Iris pigment epithelial cell (primary cell): ENCODE results near the gene SFMBT2.
A peak's percentile ranks its signal among the peaks of the same experiment; 100 is the strongest.

ENCODE experiments used
- DNase-seq: peaks from one replicate; pipeline ENCODE4 v3.0.0-alpha.2; 2011; ENCODE audit warnings: low read depth

Gene SFMBT2

DNA sequence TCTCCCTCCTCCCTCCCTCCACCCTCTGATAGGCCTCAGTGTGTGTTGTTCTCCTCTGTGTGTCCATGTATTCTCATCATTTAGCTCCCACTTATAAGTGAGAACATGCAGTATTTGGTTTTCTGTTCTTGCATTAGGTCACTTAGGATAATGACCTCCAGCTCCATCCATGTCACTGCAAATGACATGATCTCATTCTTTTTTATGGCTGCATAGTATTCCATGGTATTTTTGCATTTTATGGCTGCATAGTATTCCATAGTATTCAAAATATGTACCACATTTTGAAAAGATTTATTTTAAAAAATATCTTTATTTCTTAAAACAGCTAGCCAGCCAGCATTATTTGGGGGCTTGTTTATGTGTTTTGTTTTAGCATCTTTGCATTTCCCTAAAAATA, 275.6 kb downstream of the SFMBT2 start:
- DNase-seq = no peak

DNA sequence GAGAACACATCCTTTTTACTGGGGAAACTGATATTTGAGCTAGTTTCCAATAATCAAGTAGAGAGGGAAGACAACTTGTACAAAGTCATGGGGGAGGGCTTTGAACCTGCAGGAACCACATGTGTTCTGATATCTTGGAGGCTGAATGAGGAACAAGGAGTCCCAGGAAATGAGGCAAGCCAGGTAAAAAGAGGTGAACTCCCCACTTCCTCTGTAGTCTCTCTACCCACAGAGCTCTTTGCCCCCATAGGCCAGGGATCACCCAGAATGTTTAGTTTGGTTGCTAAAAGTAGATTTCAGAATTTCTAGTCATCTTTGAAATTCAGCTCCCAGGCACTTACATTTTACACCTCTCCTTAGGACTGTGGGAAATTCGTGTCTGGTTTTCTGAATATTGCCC, 276.4 kb downstream of the SFMBT2 start:
- no peak for DNase-seq

GRCh38 chr10:7133958-7134357, 276.9 kb downstream of the SFMBT2 start:
- no peak for DNase-seq

- DNase-seq = no peak
These were observed 277.6 kb downstream of the SFMBT2 start for GRCh38 chr10:7133278-7133677.

DNA sequence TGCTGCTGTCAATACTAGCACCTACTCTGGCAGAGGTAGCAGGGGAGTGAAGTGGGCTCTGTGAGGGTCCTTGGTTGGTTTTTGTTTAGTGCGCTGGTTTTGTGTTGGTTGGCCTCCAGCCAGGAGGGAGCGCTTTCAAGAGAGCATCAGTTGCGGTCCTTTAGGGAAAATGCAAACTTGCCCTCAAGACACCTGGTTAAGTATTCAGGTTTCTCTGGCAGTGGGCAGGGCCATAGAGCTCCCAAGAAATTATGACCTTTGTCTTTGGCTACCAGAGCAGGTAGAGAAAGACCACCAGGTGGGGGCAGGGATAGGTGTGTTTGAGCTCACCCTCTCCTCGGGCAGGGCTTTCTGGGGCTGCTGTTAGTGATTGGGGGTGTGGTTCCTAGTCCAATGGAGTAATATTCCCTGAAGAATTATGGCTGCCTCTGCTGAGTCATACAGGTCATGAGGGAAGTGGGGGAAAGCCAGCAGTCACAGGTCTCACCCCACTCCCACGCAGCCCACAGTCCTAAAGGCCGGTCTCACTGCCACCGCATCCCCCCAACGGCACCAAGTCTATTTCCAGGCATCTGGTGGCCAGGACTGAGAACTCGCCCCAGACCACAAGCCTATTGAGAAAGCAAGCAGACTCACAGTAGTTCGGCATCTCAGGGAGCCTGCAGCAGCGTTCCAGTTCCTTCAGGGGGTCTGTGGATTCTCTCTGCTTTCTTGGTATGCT, 280.5 kb downstream of the SFMBT2 start:
- no peak for DNase-seq

DNA sequence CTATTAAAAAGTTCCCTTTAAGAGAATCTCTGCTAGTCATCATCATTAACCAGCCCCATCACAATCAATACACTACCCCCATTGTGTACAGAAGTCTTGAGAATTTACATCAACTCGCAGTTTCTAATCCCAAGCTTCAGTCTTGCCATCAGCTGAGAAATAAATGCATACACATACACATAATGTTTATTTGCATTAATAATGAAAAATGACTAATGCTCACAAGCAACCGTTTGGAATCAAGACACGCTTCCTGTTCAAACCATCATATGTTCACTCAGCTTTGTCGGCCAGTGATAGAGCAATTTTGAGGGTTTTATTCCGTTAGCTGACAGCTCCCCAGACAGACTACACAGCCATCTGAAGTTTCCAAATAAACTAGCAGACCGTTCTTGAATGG, 287.1 kb downstream of the SFMBT2 start:
- DNase-seq = no peak

DNA sequence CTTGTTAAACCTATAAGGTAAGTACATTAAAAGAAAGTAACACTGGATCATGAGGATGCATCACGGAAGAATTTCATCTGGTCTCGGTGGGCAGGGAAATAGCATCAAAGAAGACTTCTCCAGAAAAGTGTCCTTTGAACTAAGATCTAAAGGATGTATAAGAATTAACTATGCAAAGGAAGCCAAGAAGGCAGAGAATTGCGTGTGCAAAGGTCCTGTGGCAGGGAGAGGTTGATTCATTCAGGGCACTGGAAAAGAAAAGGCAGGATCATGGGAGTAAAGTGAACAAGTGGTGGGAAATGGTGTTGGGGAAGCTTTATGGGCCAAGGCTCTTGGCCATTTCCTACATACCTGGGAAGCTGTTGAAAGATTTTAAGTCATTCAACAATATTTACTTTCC, 288.3 kb downstream of the SFMBT2 start:
- no peak for DNase-seq

- DNase-seq = no peak
These were observed 289.6 kb downstream of the SFMBT2 start for GRCh38 chr10:7121154-7121797.

DNA sequence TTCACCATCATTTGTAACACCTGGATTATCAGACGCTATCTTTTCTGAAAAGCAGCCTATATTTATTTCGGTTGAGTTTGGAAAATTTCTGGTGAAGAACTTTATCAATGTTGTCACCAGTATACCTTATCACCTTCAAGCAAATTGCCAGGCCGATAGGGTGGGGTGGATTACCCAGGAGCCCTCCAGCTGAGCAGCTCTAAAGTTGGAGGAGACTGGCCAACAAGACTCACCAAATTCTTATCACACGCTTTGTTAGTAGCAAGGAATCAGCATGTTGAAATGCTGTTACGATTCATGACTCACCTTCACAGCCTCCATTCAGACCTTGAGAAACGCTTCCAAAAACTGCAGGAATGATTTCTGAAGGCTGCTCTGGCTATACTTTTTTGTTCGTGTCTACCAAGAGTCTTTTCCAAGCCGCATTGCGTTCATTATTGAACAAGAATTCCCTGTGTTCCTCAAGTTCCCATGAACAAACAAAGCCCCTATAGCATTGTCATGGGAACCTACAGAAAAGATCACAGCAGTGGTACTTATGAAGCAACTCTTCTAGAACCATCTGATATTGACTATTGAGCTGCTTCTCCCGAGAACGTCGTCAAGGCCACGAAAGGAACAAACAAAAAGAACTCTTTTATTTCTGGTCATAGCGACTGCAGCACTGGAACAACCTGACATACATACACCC, 291.4 kb downstream of the SFMBT2 start:
- DNase-seq = no peak

DNA sequence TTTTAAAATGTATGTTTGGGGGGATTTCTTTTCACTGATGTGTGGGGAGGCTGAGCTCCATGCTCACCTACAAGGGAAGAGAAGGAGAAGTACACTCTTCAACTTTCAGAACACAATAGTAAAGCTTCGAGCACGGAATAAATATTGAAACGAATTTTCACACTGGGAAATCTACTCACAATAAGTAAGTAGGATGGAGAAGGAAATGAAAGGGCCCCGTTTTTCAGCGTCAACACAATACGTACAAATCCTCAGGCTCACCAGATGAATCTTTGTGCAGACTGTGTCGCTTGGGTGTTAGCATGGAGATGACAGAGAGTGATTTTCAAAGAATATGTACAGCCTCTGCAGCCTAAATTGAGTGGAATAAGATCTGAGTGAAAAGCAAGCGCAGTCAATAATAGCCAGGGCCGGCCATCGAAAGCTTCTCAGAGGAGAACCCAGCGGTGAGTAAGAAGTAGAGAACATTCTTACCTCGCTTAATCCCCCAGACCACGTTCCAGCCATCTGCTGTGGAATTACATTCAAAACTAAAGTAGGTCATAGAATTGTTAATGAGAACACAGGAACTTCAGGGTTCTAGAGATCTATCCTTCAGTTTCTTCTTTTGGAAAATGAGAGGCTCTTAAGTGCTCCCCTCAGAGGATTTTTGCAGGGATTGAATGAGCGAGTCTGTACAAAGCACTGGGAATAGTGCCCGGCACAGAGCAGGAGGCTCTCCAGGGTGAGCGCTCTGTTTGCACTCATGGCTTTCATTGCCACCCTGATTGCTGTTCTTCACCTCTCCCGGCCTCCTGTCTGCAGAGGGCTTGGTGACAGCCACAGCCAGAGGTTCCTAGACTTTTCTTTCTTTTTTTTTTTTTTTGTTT, 292.8 kb downstream of the SFMBT2 start:
- DNase-seq = no peak

DNA sequence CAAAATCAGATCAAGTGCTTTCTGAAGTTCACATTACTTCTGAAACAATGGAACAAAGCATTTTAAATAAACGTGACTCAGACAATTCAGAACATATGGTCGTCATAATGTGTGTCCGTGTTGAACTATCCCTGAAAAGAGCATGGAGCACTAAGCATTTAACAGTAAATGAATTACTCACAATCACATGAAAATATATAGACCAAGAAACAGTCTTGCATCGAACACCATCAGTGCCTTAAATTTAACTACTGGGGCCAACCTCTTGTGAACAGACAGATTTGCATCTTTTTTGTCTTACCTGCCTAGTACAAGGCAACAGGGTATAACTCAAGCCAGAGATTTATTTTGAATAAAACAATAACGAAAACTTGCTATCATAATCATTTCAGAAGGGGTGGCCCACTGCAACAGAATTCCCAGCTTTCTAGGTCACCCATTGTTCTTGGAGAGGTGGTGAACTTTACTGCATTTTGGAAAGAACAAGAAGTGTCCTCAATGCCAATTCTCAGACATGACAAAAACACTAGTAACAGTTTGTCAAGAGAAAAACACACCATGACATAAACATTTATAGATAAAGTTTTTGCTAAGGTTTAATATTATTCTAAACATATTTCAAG, 293.5 kb downstream of the SFMBT2 start:
- no peak for DNase-seq

- peak; percentile 34 for DNase-seq
These were observed 299.3 kb downstream of the SFMBT2 start for GRCh38 chr10:7111561-7111960.

- DNase-seq = no peak
These were observed 299.7 kb downstream of the SFMBT2 start for GRCh38 chr10:7111089-7111488.
